HEK293 (cell line): ENCODE results near the gene ERI3.

Source experiments
- ZBTB7A ChIP-seq: fragments of 450-650 bp; formaldehyde crosslinking; IDR thresholded peaks from 2 replicates; pipeline ENCODE4 v1.5.1; 2016; ENCODE audit warnings: low read depth, missing biosample characterization, missing genetic modification characterization
- ZNF660 ChIP-seq: fragments of 450-650 bp; IDR thresholded peaks from 2 replicates; pipeline ENCODE4 v1.5.1; 2018; ENCODE audit warnings: missing biosample characterization, mild to moderate bottlenecking, missing genetic modification characterization
- ZNF670 ChIP-seq: fragments of 450-650 bp; formaldehyde crosslinking; IDR thresholded peaks from 2 replicates; pipeline ENCODE4 v1.5.1; 2016; ENCODE audit warnings: missing biosample characterization, missing genetic modification characterization, low read depth
- ZNF792 ChIP-seq: fragments of 450-650 bp; formaldehyde crosslinking; IDR thresholded peaks from 2 replicates; pipeline ENCODE4 v1.5.1; 2016; ENCODE audit warnings: missing biosample characterization, missing genetic modification characterization
- TF ChIP-seq, protein P1 (sequence below): fragments of 450-650 bp; formaldehyde crosslinking; IDR thresholded peaks from 2 replicates; pipeline ENCODE4 v1.5.1; 2016; ENCODE audit warnings: missing biosample characterization, missing genetic modification characterization, borderline replicate concordance
- TF ChIP-seq, protein P2 (sequence below): fragments of 450-650 bp; formaldehyde crosslinking; IDR thresholded peaks from 2 replicates; pipeline ENCODE4 v1.5.1; 2016; ENCODE audit warnings: missing biosample characterization, missing genetic modification characterization
- TF ChIP-seq, protein P3 (sequence below): fragments of 450-650 bp; formaldehyde crosslinking; IDR thresholded peaks from 2 replicates; pipeline ENCODE4 v1.5.1; 2016; ENCODE audit warnings: missing biosample characterization, missing genetic modification characterization

DNA sequence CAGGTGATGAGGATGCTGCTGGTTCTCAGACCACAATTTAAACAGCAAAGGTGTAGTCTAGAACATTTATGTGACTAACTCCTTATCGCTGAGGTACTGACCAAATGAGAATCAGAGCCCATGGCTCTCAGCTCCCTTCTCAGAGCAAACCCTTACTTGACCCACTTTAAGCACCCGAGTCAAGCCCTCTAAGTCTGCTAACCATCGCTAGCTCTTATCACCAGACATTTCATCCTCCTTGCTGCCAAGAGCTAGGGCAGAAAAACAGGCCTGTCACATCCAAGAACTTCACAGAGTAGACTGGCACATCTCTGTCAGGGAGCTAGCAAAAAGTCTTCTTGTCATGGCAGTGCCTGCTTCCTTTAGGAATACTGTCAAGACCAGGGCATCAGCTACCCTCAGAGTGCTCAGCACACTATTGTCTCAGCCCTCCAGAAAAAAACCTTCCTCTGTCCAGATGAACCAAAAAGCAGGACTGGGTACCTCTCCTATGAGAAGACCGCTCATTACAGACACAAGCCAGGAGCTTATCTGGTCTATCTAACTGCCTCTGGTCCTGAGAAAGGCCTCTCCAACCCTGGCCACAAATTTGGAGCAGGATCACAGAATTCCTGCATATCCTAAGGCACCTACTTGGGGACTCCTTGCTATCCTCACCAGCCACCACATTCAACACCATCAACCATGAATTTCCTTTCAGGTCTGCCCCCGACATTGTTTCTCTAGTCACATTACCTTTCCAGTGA, 26.2 kb downstream of the ERI3 start:
- TF ChIP-seq, protein P1, sequence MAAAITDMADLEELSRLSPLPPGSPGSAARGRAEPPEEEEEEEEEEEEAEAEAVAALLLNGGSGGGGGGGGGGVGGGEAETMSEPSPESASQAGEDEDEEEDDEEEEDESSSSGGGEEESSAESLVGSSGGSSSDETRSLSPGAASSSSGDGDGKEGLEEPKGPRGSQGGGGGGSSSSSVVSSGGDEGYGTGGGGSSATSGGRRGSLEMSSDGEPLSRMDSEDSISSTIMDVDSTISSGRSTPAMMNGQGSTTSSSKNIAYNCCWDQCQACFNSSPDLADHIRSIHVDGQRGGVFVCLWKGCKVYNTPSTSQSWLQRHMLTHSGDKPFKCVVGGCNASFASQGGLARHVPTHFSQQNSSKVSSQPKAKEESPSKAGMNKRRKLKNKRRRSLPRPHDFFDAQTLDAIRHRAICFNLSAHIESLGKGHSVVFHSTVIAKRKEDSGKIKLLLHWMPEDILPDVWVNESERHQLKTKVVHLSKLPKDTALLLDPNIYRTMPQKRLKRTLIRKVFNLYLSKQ (tag by site-specific recombination) = no peak
- no peak for TF ChIP-seq ZNF792 (tag by site-specific recombination)
- TF ChIP-seq ZBTB7A = no peak
- TF ChIP-seq, protein P2, sequence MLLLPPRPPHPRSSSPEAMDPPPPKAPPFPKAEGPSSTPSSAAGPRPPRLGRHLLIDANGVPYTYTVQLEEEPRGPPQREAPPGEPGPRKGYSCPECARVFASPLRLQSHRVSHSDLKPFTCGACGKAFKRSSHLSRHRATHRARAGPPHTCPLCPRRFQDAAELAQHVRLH (tag by site-specific recombination) = no peak
- no peak for TF ChIP-seq ZNF660 (tag by site-specific recombination)
- no peak for TF ChIP-seq ZNF670 (tag by site-specific recombination)
- TF ChIP-seq, protein P3, sequence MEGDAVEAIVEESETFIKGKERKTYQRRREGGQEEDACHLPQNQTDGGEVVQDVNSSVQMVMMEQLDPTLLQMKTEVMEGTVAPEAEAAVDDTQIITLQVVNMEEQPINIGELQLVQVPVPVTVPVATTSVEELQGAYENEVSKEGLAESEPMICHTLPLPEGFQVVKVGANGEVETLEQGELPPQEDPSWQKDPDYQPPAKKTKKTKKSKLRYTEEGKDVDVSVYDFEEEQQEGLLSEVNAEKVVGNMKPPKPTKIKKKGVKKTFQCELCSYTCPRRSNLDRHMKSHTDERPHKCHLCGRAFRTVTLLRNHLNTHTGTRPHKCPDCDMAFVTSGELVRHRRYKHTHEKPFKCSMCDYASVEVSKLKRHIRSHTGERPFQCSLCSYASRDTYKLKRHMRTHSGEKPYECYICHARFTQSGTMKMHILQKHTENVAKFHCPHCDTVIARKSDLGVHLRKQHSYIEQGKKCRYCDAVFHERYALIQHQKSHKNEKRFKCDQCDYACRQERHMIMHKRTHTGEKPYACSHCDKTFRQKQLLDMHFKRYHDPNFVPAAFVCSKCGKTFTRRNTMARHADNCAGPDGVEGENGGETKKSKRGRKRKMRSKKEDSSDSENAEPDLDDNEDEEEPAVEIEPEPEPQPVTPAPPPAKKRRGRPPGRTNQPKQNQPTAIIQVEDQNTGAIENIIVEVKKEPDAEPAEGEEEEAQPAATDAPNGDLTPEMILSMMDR (tag by site-specific recombination) = no peak
